Calu3 (cell line): ENCODE results near the gene SPOCK2. TPM values are rescaled to one million over a fixed set of nuclear protein-coding genes. Genes with fewer than 3 reads are reported as not detected.

Experiments
- BruUV-seq: library from RNA; stranded (reverse); fragments of 400-500 nt; replicated peaks from 2 replicates; lab custom pipeline; 2021; lab: Mats Ljungman, UMichigan
- CTCF ChIA-PET: fragments of 300-600 bp; sonication (Branson Sonifier 250); formaldehyde crosslinking; loops from one replicate; lab custom pipeline; 2022; ENCODE audit warnings: antibody characterized with exemption; lab: Charles Lee
- DNase-seq: peaks from one replicate; pipeline ENCODE4 v3.0.0; 2022
- H3K27ac Mint-ChIP-seq: one replicate; pipeline ENCODE4 v1.8.0; 2022; ENCODE audit warnings: mixed read lengths; ENCODE audit not compliant: unreplicated experiment
- H3K27me3 Mint-ChIP-seq: one replicate; pipeline ENCODE4 v1.8.0; 2022; ENCODE audit warnings: mixed read lengths; ENCODE audit not compliant: unreplicated experiment
- H3K36me3 Mint-ChIP-seq: one replicate; pipeline ENCODE4 v1.8.0; 2022; ENCODE audit warnings: mild to moderate bottlenecking, moderate library complexity, mixed read lengths; ENCODE audit not compliant: insufficient read depth, unreplicated experiment
- H3K4me1 Mint-ChIP-seq: one replicate; pipeline ENCODE4 v1.8.0; 2022; ENCODE audit warnings: mild to moderate bottlenecking, low read depth, mixed read lengths; ENCODE audit not compliant: unreplicated experiment
- H3K4me3 Mint-ChIP-seq: one replicate; pipeline ENCODE4 v1.8.0; 2022; ENCODE audit warnings: mild to moderate bottlenecking, low read depth, moderate library complexity, mixed read lengths; ENCODE audit not compliant: unreplicated experiment
- H3K9me3 Mint-ChIP-seq: one replicate; pipeline ENCODE4 v1.8.0; 2022; ENCODE audit warnings: low read depth, mixed read lengths; ENCODE audit not compliant: unreplicated experiment
- intact Hi-C: fragments of 100-400 bp; cut with micrococcal nuclease; formaldehyde crosslinking; loops from one replicate; pipeline ENCODE4 v1.10.0; 2022; ENCODE audit not compliant: unreplicated experiment
- total RNA-seq: library from RNA; stranded (reverse); gene quantifications from 2 replicates; pipeline ENCODE4 v1.2.3, GENCODE V29; 2022
- TF ChIP-seq, protein P1 (sequence below): fragments of 200-600 bp; IDR thresholded peaks from one replicate; pipeline ENCODE4 v1.8.0; 2022; ENCODE audit warnings: antibody characterized with exemption; ENCODE audit not compliant: unreplicated experiment

The SPOCK2 gene
- total RNA-seq, 1 experiment from 2014 or later: 162 TPM

DNA sequence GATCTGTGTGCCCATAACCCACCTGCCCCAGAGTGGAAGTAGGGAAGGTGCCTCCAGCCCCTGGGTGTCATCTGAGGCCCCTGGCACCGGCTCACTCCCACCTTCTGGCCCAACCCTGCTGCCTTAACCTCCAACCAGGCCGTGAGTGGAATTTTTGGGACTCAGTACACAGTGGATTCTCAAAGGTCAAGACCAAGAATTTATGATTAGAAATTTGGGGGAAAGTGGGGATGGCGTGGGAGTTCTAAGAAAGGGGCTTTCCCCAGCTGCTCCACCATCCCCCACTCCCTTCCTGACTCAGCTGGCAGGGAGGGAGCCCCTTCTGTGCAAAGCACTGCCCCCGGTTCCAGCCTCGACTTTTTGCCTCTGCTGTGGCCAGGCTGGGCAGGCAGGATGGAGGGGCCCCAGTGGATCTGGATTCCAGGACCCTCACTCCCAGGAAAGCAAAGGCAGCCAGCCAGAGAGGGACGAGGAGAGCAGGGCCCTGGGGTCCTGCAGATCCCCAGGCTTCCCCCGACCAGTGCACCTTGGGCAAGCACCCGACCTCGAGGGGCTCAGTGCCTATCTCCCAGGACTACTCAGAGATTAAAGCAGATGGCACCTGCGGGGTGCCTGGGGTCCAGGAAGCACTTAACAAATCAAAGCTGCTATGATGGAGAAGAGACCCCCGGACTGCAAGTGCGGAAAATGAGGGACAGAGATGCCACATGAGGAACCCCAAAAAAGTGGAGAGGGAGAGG, 12.8 kb downstream of the SPOCK2 start:
- CTCF ChIA-PET: no interaction called here

GRCh38 chr10:72074574-72075375, 13.6 kb downstream of the SPOCK2 start:
- intact Hi-C loops: no loop called here
- H3K27ac Mint-ChIP-seq: no peak overlapping the region
- peaks cover 4% of the 10 kb centered on the region for H3K36me3 Mint-ChIP-seq
- no peak overlapping the region for H3K4me3 Mint-ChIP-seq
- BruUV-seq: no TSS peak
- TF ChIP-seq, protein P1, sequence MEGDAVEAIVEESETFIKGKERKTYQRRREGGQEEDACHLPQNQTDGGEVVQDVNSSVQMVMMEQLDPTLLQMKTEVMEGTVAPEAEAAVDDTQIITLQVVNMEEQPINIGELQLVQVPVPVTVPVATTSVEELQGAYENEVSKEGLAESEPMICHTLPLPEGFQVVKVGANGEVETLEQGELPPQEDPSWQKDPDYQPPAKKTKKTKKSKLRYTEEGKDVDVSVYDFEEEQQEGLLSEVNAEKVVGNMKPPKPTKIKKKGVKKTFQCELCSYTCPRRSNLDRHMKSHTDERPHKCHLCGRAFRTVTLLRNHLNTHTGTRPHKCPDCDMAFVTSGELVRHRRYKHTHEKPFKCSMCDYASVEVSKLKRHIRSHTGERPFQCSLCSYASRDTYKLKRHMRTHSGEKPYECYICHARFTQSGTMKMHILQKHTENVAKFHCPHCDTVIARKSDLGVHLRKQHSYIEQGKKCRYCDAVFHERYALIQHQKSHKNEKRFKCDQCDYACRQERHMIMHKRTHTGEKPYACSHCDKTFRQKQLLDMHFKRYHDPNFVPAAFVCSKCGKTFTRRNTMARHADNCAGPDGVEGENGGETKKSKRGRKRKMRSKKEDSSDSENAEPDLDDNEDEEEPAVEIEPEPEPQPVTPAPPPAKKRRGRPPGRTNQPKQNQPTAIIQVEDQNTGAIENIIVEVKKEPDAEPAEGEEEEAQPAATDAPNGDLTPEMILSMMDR: no peak
- H3K4me1 Mint-ChIP-seq: peaks cover 30% of the 10 kb centered on the region
- no peaks in the 10 kb centered on the region for H3K9me3 Mint-ChIP-seq
- H3K27me3 Mint-ChIP-seq: no peaks in the 10 kb centered on the region
- no peak for DNase-seq
- CTCF ChIA-PET: no interaction called here

More for the DNA sequence above, 12.8 kb downstream of the SPOCK2 start:
- intact Hi-C loops: no loop called here
- no TSS peak for BruUV-seq
- no peak for DNase-seq
- peaks cover 10% of the 10 kb centered on the region for H3K36me3 Mint-ChIP-seq
- TF ChIP-seq, protein P1: no peak
- no peaks in the 10 kb centered on the region for H3K27me3 Mint-ChIP-seq
- no peak overlapping the region for H3K4me3 Mint-ChIP-seq
- peak overlapping the region; percentile 48 for H3K27ac Mint-ChIP-seq
- peaks cover 33% of the 10 kb centered on the region for H3K4me1 Mint-ChIP-seq
- no peaks in the 10 kb centered on the region for H3K9me3 Mint-ChIP-seq

GRCh38 chr10:72073708-72074573, 14.4 kb downstream of the SPOCK2 start:
- no peak overlapping the region for H3K27ac Mint-ChIP-seq
- no peaks in the 10 kb centered on the region for H3K9me3 Mint-ChIP-seq
- no peak overlapping the region for H3K4me3 Mint-ChIP-seq
- CTCF ChIA-PET: no interaction called here
- DNase-seq: no peak
- no TSS peak for BruUV-seq
- peaks cover 26% of the 10 kb centered on the region for H3K4me1 Mint-ChIP-seq
- intact Hi-C loops: no loop called here
- H3K36me3 Mint-ChIP-seq: peaks cover 4% of the 10 kb centered on the region
- H3K27me3 Mint-ChIP-seq: no peaks in the 10 kb centered on the region
- TF ChIP-seq, protein P1: no peak

GRCh38 chr10:72072639-72073038, 15.7 kb downstream of the SPOCK2 start:
- CTCF ChIA-PET: no interaction called here
- BruUV-seq: no TSS peak

More at GRCh38 chr10:72072639-72073038, 15.7 kb downstream of the SPOCK2 start:
- Mint-ChIP-seq H3K4me1 (peaks cover 18% of the 10 kb centered on the region), H3K36me3 (peaks cover 4% of the 10 kb centered on the region), H3K9me3 (no peaks in the 10 kb centered on the region), H3K27ac (no peak overlapping the region), H3K4me3 (no peak overlapping the region), H3K27me3 (no peaks in the 10 kb centered on the region)
- DNase-seq: no peak
- intact Hi-C loops: no loop called here
- TF ChIP-seq, protein P1: no peak
